Upper lobe of left lung (tissue), 6 donors: Measurements from ENCODE around the gene SOX3. TPM values are rescaled to one million over a fixed set of nuclear protein-coding genes. Genes with fewer than 3 reads are reported as not detected.

Source experiments
- ATAC-seq, 2 donors: fragments of 200-7000 bp; cut with Tn5 transposase; one replicate each; pipeline ENCODE4 v1.9.1; 2022; ENCODE audit warnings: mild to moderate bottlenecking in 2 of 2, moderate library complexity in 2 of 2; ENCODE audit not compliant: low FRiP score in 2 of 2
- DNase-seq, 2 donors: peaks; one replicate each; pipeline ENCODE4 v3.0.0-alpha.2; 2019 to 2020
- H3K27ac ChIP-seq, 4 donors: fragments of 200-600 bp; sonication (generic); one replicate each; pipeline ENCODE4 v1.5.1; 2016 to 2019
- H3K27me3 ChIP-seq, 4 donors: fragments of 200-600 bp; sonication (generic); one replicate each; pipeline ENCODE4 v1.5.1; 2017 to 2019
- H3K36me3 ChIP-seq, 4 donors: fragments of 200-600 bp; sonication (generic); one replicate each; pipeline ENCODE4 v1.5.1; 2016 to 2019
- H3K4me1 ChIP-seq, 4 donors: fragments of 200-600 bp; sonication (generic); one replicate each; pipeline ENCODE4 v1.5.1; 2018 to 2019
- H3K4me3 ChIP-seq, 4 donors: fragments of 200-600 bp; sonication (generic); one replicate each; pipeline ENCODE4 v1.5.1; 2017 to 2019; ENCODE audit warnings: mild to moderate bottlenecking in 2 of 4, moderate library complexity in 1 of 4
- H3K9me3 ChIP-seq, 4 donors: fragments of 200-600 bp; sonication (generic); one replicate each; pipeline ENCODE4 v1.5.1; 2018 to 2019
- EP300 ChIP-seq, 4 donors: sonication (generic); formaldehyde crosslinking; IDR thresholded peaks; one replicate each; pipeline ENCODE4 v1.5.1; 2017; ENCODE audit warnings: antibody characterized with exemption in 4 of 4, control low read depth in 2 of 4
- POLR2A ChIP-seq, 4 donors: fragments of 450-650 bp; IDR thresholded peaks; one replicate each; pipeline ENCODE4 v1.5.1; 2016 to 2017; ENCODE audit warnings: antibody characterized with exemption in 4 of 4, mild to moderate bottlenecking in 2 of 4
- POLR2AphosphoS5 ChIP-seq, 2 donors: sonication (generic); formaldehyde crosslinking; IDR thresholded peaks; one replicate each; pipeline ENCODE4 v1.5.1; 2017; ENCODE audit warnings: antibody characterized with exemption in 2 of 2
- whole genome bisulfite sequencing, 2 donors: methylation state at CpG; one replicate each; pipeline ENCODE4 v1.1.5; 2017 to 2018; 5-methylcytosine and 5-hydroxymethylcytosine counted together
- total RNA-seq, 6 donors: library from RNA; depleted of rRNA in 4 of 6; stranded (reverse); fragments of >200 nt in 4 of 6; gene quantifications; one replicate each; pipeline versions ENCODE4 v1.1.0 to v1.2.1, GENCODE V29; 2016 to 2021
- TF ChIP-seq, protein P1 (sequence below), 6 experiments: fragments of 450-650 bp in 4 of 6; fragments of 200-600 bp in 2 of 6; sonication (generic) in 2 of 6; IDR thresholded peaks; one replicate each; pipeline ENCODE4 v1.5.1; 2016 to 2019; ENCODE audit warnings: antibody characterized with exemption in 6 of 6
- donor health status: DM: no; HTN: no; CAD: no; lungs with moderate emphysema.
- donor health status: DM: no; HTN: yes; CAD: no; lungs with severe emphysema.

The SOX3 gene
- total RNA-seq, 6 donors from 2014 or later, result 0.10 TPM; not detected in 5

DNA sequence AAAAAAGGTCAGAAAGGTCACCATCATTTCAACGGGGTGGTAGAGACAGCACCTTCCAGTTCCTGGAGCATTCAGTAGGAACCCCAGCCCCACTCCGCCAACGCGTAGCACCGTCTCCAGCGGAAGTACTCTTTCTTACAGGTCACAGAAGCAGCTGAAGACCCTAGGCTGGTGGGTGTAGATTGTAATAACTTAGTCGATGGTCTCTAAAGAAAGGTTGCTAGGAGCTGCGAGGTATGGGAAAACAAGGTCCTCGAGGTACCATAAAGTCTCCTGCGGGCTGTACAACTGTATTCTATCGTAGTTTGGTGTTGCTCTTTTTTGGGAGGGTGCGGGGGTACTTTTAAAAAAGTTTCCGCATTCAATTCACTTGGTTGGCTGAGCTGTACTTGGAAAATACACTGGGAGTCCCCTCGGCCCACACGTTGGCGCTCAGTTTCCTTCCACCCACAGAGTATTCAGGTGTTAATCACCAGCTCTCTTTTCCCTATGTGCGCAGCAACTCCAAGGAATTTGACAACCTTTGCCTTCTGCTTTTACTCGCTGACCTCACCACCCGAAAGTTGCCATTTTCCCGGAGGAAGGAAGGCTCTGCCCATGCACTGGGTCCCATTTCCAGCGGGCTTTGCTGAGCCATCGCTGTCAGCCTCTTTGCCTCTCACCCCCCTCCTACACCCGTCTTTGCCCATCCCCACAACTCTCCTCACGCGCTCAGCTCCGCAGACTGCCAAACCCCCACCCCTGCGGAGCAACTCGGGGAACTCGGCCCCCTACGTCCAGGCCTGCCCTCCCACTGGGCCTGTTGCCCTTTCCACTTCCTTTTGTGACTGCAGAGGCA is 4.8 kb upstream of the SOX3 start:
- H3K9me3 ChIP-seq, result no peaks in the 10 kb centered on the region
- TF ChIP-seq POLR2A (IDR thresholded peaks at IDR 0.05), result no peak
- no peak for TF ChIP-seq POLR2AphosphoS5 (IDR thresholded peaks at IDR 0.05)
- TF ChIP-seq, protein P1, sequence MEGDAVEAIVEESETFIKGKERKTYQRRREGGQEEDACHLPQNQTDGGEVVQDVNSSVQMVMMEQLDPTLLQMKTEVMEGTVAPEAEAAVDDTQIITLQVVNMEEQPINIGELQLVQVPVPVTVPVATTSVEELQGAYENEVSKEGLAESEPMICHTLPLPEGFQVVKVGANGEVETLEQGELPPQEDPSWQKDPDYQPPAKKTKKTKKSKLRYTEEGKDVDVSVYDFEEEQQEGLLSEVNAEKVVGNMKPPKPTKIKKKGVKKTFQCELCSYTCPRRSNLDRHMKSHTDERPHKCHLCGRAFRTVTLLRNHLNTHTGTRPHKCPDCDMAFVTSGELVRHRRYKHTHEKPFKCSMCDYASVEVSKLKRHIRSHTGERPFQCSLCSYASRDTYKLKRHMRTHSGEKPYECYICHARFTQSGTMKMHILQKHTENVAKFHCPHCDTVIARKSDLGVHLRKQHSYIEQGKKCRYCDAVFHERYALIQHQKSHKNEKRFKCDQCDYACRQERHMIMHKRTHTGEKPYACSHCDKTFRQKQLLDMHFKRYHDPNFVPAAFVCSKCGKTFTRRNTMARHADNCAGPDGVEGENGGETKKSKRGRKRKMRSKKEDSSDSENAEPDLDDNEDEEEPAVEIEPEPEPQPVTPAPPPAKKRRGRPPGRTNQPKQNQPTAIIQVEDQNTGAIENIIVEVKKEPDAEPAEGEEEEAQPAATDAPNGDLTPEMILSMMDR (IDR thresholded peaks at IDR 0.05), result no peak
- TF ChIP-seq EP300 (IDR thresholded peaks at IDR 0.05), result no peak
- WGBS, 2 donors, result 14 to 30% methylated on average over 21 to 30 of the region's 30 CpGs
- peaks cover 0 to 42% (median 7%) of the 10 kb centered on the region in 4 donors for H3K27me3 ChIP-seq
- peaks cover 0 to 9% (median 0%) of the 10 kb centered on the region in 4 donors for H3K4me1 ChIP-seq
- no peaks in the 10 kb centered on the region for H3K36me3 ChIP-seq
- H3K27ac ChIP-seq, result no peak overlapping the region
- H3K4me3 ChIP-seq, result no peak overlapping the region
- ATAC-seq (no peak), DNase-seq (no peak)

DNA sequence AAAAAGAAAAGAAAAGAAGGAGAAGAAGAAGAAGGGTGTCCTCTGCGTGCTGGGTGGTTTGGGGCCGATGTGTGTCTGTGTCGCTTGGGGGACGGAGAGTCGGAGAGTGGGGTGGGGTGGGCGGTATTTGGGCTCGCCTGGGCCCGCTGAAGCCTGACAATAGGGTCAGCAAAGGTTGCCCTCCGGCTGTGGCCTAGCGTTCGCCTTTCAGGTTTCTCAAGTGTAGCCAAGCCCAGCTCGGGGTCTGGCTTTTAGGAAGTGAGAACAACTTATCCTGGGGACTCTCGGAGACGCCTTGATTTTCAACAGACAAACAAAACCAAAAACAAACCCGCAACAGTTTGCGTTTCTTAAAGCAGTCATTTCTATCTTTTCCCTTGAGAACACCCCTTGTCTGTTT is 4.1 kb upstream of the SOX3 start:
- Histone ChIP-seq H3K4me1 (peaks cover 0 to 16% (median 0%) of the 10 kb centered on the region in 4 donors), H3K27ac (no peak overlapping the region), H3K9me3 (peaks cover 0 to 7% (median 0%) of the 10 kb centered on the region in 4 donors), H3K27me3 (peaks cover 0 to 49% (median 9%) of the 10 kb centered on the region in 4 donors), H3K4me3 (no peak overlapping the region), H3K36me3 (no peaks in the 10 kb centered on the region)
- ATAC-seq (no peak), DNase-seq (no peak)
- TF ChIP-seq EP300 (IDR thresholded peaks at IDR 0.05) (no peak), POLR2A (IDR thresholded peaks at IDR 0.05) (no peak), POLR2AphosphoS5 (IDR thresholded peaks at IDR 0.05) (no peak)
- TF ChIP-seq, protein P1 (IDR thresholded peaks at IDR 0.05), result no peak
- 9 to 31% methylated on average over 9 to 16 of the region's 16 CpGs for WGBS, 2 donors

DNA sequence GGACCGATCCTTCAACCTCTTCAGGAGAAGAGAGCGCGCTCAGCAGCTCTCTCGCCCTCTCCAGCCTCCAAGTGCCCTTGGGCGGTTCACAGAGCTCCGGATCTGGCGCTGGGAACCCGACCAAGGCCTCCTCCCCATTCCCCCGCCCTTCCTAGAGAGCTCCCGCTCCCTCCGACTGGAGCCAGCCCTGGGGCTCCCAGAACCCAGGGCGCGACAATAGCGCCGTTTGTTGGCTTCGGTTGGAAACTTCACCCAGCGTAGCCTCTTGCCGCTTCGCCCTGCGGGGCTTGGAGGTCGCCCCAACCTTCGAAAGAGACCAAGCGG is 3.1 kb upstream of the SOX3 start:
- no peak overlapping the region for H3K27ac ChIP-seq
- peaks cover 0 to 12% (median 0%) of the 10 kb centered on the region in 4 donors for H3K9me3 ChIP-seq
- TF ChIP-seq POLR2A (IDR thresholded peaks at IDR 0.05) (no peak), POLR2AphosphoS5 (IDR thresholded peaks at IDR 0.05) (no peak), EP300 (IDR thresholded peaks at IDR 0.05) (no peak)
- TF ChIP-seq, protein P1 (IDR thresholded peaks at IDR 0.05), result no peak
- WGBS, 2 donors, result 17% methylated on average over 23 of the region's 23 CpGs; no CpG with 5 or more reads in 1 of the 2 donors
- H3K4me3 ChIP-seq, result no peak overlapping the region
- ATAC-seq (peak; percentile 14 to 85), DNase-seq (peak in 1 of 2 donors; percentile 45)
- no peaks in the 10 kb centered on the region for H3K36me3 ChIP-seq
- peaks cover 0 to 17% (median under 1%) of the 10 kb centered on the region in 4 donors for H3K4me1 ChIP-seq
- H3K27me3 ChIP-seq, result peaks cover 0 to 54% (median 9%) of the 10 kb centered on the region in 4 donors

DNA sequence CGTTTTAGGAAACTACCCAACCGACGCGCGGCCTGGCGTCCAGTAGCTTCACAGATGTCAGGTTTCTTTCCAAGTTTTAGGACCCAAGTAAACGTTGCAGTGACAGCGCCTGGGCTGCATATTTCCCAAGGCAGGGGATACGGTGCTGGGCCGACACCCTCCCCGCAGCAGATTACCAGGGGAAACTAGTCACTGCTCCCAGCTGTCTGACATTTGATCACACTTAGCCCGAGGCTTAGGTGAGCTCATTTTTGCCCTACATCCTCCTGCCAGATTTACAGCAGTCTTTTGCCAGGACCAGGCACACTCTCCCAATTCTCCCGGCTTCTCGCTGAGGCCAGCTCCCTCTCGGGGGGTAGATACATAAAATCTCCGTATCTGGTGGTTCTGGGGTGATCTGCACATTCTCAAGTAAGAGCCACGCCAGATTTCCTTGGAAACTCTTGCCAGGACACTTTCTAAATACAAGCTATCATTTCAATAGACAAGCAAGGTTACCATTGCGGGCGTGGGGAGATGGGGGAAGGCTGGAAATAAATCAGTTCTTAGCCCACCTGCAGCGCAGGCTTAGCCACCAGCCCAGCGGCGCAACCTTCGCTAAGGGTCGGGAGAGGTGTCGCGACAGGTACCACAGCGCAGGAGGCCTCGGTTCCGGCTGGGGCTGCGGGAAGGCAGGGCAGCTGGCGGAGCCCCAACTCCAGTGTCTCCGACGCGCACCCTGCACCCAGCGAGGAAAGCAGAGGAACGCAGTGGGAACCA is 2.5 kb upstream of the SOX3 start:
- ATAC-seq (no peak), DNase-seq (peak in 1 of 2 donors; percentile 56)
- TF ChIP-seq, protein P1 (IDR thresholded peaks at IDR 0.05), result no peak
- TF ChIP-seq POLR2AphosphoS5 (IDR thresholded peaks at IDR 0.05) (no peak), EP300 (IDR thresholded peaks at IDR 0.05) (no peak), POLR2A (IDR thresholded peaks at IDR 0.05) (no peak)
- Histone ChIP-seq H3K4me3 (no peak overlapping the region), H3K9me3 (peaks cover 0 to 12% (median 0%) of the 10 kb centered on the region in 4 donors), H3K4me1 (peaks cover 0 to 17% (median 1%) of the 10 kb centered on the region in 4 donors), H3K27ac (no peak overlapping the region), H3K27me3 (peaks cover 0 to 57% (median 10%) of the 10 kb centered on the region in 4 donors), H3K36me3 (no peaks in the 10 kb centered on the region)
- WGBS, 2 donors, result 6 to 23% methylated on average over 11 to 36 of the region's 36 CpGs
